Osteoblast (primary cell): ENCODE results near the gene USP19. TPM values are rescaled to one million over a fixed set of nuclear protein-coding genes. Genes with fewer than 3 reads are reported as not detected.

Experiments
- DNase-seq: peaks from one replicate; pipeline ENCODE4 v3.0.0; 2011; ENCODE audit warnings: low spot score, mixed read lengths; ENCODE audit not compliant: insufficient read length; ENCODE audit errors: missing footprints
- H2AFZ ChIP-seq: 2 replicates; pipeline ENCODE4 v1.6.0; 2011; ENCODE audit warnings: mild to moderate bottlenecking, low read length
- H3K27ac ChIP-seq: 2 replicates; pipeline ENCODE4 v1.5.1; 2011; ENCODE audit warnings: mild to moderate bottlenecking, low read depth, low read length, moderate library complexity
- H3K27me3 ChIP-seq: 2 replicates; pipeline ENCODE4 v1.6.0; 2012; ENCODE audit warnings: mild to moderate bottlenecking, control low read depth, inconsistent platforms, low read length, moderate library complexity; ENCODE audit not compliant: insufficient read depth
- H3K36me3 ChIP-seq: 2 replicates; pipeline ENCODE4 v1.5.1; 2011; ENCODE audit warnings: mild to moderate bottlenecking, low read length, control low read depth, moderate library complexity; ENCODE audit not compliant: insufficient read depth
- H3K4me1 ChIP-seq: 2 replicates; pipeline ENCODE4 v1.5.1; 2011; ENCODE audit warnings: mild to moderate bottlenecking, low read length, control low read depth, moderate library complexity; ENCODE audit not compliant: insufficient read depth
- H3K4me2 ChIP-seq: 2 replicates; pipeline ENCODE4 v1.6.0; 2011; ENCODE audit warnings: mild to moderate bottlenecking, low read length; ENCODE audit not compliant: insufficient read depth
- H3K4me3 ChIP-seq: fragments of 200-600 bp; sonication (generic); 3 replicates; pipeline ENCODE4 v1.5.1; 2012; ENCODE audit warnings: mild to moderate bottlenecking, low read length, inconsistent platforms; ENCODE audit not compliant: insufficient read depth
- H3K79me2 ChIP-seq: 2 replicates; pipeline ENCODE4 v1.6.0; 2012; ENCODE audit warnings: mild to moderate bottlenecking, low read length, control low read depth, inconsistent platforms; ENCODE audit not compliant: insufficient read depth
- H3K9me3 ChIP-seq: 2 replicates; pipeline ENCODE4 v1.5.1; 2011; ENCODE audit warnings: low read depth, low read length, control low read depth
- H4K20me1 ChIP-seq: 2 replicates; pipeline ENCODE4 v1.6.0; 2012; ENCODE audit warnings: mild to moderate bottlenecking, low read length, control low read depth; ENCODE audit not compliant: insufficient read depth
- CTCF ChIP-seq: IDR thresholded peaks from 2 replicates; pipeline ENCODE4 v1.5.1; 2011; ENCODE audit warnings: mild to moderate bottlenecking, low read depth, low read length, moderate library complexity; ENCODE audit errors: extremely low read depth
- total RNA-seq: library from RNA; depleted of rRNA; stranded (reverse); fragments of >200 nt; gene quantifications from 2 replicates; pipeline ENCODE4 v1.2.3, GENCODE V29; 2012

USP19 gene
- total RNA-seq, 1 donor, result 49.6 TPM

- Histone ChIP-seq H3K4me1 (peaks cover 14% of the 10 kb centered on the region), H2AFZ (no peak overlapping the region)
Observed at GRCh38 chr3:49161808-49162530, 41.3 kb upstream of the USP19 start.

DNA sequence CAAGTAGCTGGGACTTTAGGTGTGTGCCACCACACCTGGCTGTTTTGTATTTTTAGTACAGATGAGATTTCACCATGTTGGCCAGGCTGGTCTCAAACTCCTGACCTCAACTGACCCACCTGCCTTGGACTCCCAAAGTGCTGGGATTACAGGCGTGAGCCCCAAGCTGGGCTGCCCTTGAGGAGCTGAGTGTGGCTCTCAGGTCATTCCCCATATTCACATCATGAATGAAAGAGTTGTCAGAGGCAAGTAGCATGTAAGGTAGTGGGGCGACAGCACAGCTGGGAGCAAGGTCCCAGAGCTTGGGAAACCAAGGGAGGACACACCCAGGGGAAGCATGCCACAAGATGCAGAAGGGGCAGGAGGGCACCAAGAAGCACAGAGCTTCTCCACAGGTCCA lies 40.6 kb upstream of the USP19 start:
- Histone ChIP-seq H3K79me2 (peaks cover 28% of the 10 kb centered on the region), H3K9me3 (no peaks in the 10 kb centered on the region), H3K4me1 (peaks cover 9% of the 10 kb centered on the region), H3K4me3 (no peak overlapping the region), H3K27ac (no peak overlapping the region), H3K27me3 (no peaks in the 10 kb centered on the region), H3K4me2 (no peak overlapping the region), H2AFZ (no peak overlapping the region), H3K36me3 (peaks cover 16% of the 10 kb centered on the region), H4K20me1 (peaks cover 13% of the 10 kb centered on the region)
- peak; percentile 60 for DNase-seq
- no peak for TF ChIP-seq CTCF

More at GRCh38 chr3:49161808-49162530, 41.3 kb upstream of the USP19 start:
- no peak overlapping the region for H3K27ac ChIP-seq
- no peak for TF ChIP-seq CTCF
- H3K36me3 ChIP-seq, result peaks cover 16% of the 10 kb centered on the region
- H3K9me3 ChIP-seq, result no peaks in the 10 kb centered on the region
- H3K4me2 ChIP-seq, result no peak overlapping the region
- H3K27me3 ChIP-seq, result no peaks in the 10 kb centered on the region
- no peak overlapping the region for H3K4me3 ChIP-seq
- peaks cover 13% of the 10 kb centered on the region for H4K20me1 ChIP-seq
- DNase-seq, result peak; percentile 56
- H3K79me2 ChIP-seq, result peaks cover 33% of the 10 kb centered on the region

GRCh38 chr3:49158792-49159191 lies 38.2 kb upstream of the USP19 start:
- Histone ChIP-seq H2AFZ (no peak overlapping the region), H3K79me2 (peaks cover 5% of the 10 kb centered on the region), H3K4me2 (no peak overlapping the region), H3K36me3 (peaks cover 12% of the 10 kb centered on the region), H3K27ac (no peak overlapping the region), H4K20me1 (peaks cover 6% of the 10 kb centered on the region), H3K4me1 (no peaks in the 10 kb centered on the region), H3K27me3 (no peaks in the 10 kb centered on the region), H3K4me3 (no peak overlapping the region), H3K9me3 (no peaks in the 10 kb centered on the region)
- no peak for TF ChIP-seq CTCF
- peak; percentile 49 for DNase-seq

DNA sequence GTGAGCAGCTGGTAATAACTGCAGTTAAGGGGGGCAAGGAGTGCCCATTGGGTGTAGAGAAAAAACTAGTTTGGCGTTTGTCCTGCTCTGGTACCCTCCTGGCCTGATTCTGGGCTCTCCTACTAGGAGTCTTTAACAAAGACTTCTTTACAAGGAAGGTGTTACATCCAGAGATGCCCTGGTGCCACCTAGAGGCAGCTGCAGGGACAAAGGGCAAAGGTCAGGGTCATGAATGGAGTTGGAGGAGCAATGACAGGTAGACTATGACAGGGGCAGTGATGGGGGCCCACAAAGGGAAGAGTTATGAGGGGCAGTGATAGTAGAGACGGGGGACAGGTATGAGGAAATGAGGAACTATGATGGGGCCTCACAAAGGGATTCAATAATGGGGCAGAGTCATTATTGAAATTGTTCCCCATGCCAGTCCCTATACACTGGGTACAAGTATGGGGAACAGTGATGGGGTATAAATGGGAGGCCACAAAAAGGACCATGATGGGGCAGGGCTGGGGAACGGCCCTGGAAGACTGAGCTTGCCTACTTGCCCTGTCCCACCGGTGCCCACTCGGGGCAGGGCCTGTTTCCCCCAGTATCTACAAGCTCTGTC lies 37.6 kb upstream of the USP19 start:
- Histone ChIP-seq H3K4me1 (no peaks in the 10 kb centered on the region), H3K79me2 (peaks cover 2% of the 10 kb centered on the region), H3K27ac (no peak overlapping the region), H4K20me1 (peaks cover 6% of the 10 kb centered on the region), H3K36me3 (peaks cover 6% of the 10 kb centered on the region), H3K4me3 (no peak overlapping the region), H3K4me2 (no peak overlapping the region), H3K9me3 (no peaks in the 10 kb centered on the region), H3K27me3 (no peaks in the 10 kb centered on the region), H2AFZ (no peak overlapping the region)
- peak; percentile 55 for DNase-seq
- peak; percentile 34 for TF ChIP-seq CTCF
